Measurements from ENCODE around the gene ADCYAP1. TPM values are rescaled to one million over a fixed set of nuclear protein-coding genes. Genes with fewer than 3 reads are reported as not detected.

ADCYAP1 gene
- total RNA-seq, 1 donor = 0.72 TPM

- no peak overlapping the region for H3K4me3 ChIP-seq (ENCODE audit: low read depth, low read length)
- no peak for DNase-seq (ENCODE audit: low read depth)
- no peak for TF ChIP-seq CTCF (IDR thresholded peaks at IDR 0.05; ENCODE audit: insufficient read depth, low read length)
These were observed 18.6 kb upstream of the ADCYAP1 start for GRCh38 chr18:886076-886475.

GRCh38 chr18:887716-888115, 17.0 kb upstream of the ADCYAP1 start:
- no peak for DNase-seq (ENCODE audit: low read depth)
- no peak for TF ChIP-seq CTCF (IDR thresholded peaks at IDR 0.05; ENCODE audit: insufficient read depth, low read length)
- no peak overlapping the region for H3K4me3 ChIP-seq (ENCODE audit: low read depth, low read length)

GRCh38 chr18:892316-892715, 12.4 kb upstream of the ADCYAP1 start:
- TF ChIP-seq CTCF (IDR thresholded peaks at IDR 0.05; ENCODE audit: insufficient read depth, low read length) = no peak
- H3K4me3 ChIP-seq (ENCODE audit: low read depth, low read length) = no peak overlapping the region

GRCh38 chr18:896315-896714, 8.4 kb upstream of the ADCYAP1 start:
- H3K4me3 ChIP-seq (ENCODE audit: low read depth, low read length) = no peak overlapping the region
- no peak for TF ChIP-seq CTCF (IDR thresholded peaks at IDR 0.05; ENCODE audit: insufficient read depth, low read length)
- DNase-seq (ENCODE audit: low read depth) = no peak

More at GRCh38 chr18:892316-892715, 12.4 kb upstream of the ADCYAP1 start:
- no peak for DNase-seq (ENCODE audit: low read depth)

GRCh38 chr18:901761-902160, 2.9 kb upstream of the ADCYAP1 start:
- H3K4me3 ChIP-seq (ENCODE audit: low read depth, low read length) = no peak overlapping the region
- DNase-seq (ENCODE audit: low read depth) = no peak
- TF ChIP-seq CTCF (IDR thresholded peaks at IDR 0.05; ENCODE audit: insufficient read depth, low read length) = no peak

- TF ChIP-seq CTCF (IDR thresholded peaks at IDR 0.05; ENCODE audit: insufficient read depth, low read length) = peak; percentile 56
- DNase-seq (ENCODE audit: low read depth) = peak; percentile 69
- H3K4me3 ChIP-seq (ENCODE audit: low read depth, low read length) = no peak overlapping the region
These were observed 2.4 kb upstream of the ADCYAP1 start for GRCh38 chr18:902229-902628.

- no peak for TF ChIP-seq CTCF (IDR thresholded peaks at IDR 0.05; ENCODE audit: insufficient read depth, low read length)
- no peak overlapping the region for H3K4me3 ChIP-seq (ENCODE audit: low read depth, low read length)
- peak; percentile 59 for DNase-seq (ENCODE audit: low read depth)
These were observed 970 bp upstream of the ADCYAP1 start for GRCh38 chr18:903701-904100.
